ENCODE data around the gene HECW1. TPM values are rescaled to one million over a fixed set of nuclear protein-coding genes. Genes with fewer than 3 reads are reported as not detected.
"Not testable (repeated sequence)": the region's sequence is repeated elsewhere in the genome, so short reads cannot be mapped to it uniquely, and the experiment has no call there.

HECW1 gene
- total RNA-seq, 1 donor from 2014 or later = 0.46 TPM

- Histone ChIP-seq H3K36me3 (ENCODE audit: control insufficient read depth, insufficient read depth, low read length) (no peaks in the 10 kb centered on the region), H3K27me3 (ENCODE audit: control insufficient read depth, insufficient read depth, low read length) (no peaks in the 10 kb centered on the region), H3K4me3 (ENCODE audit: low read depth, low read length) (no peak overlapping the region)
- TF ChIP-seq, protein P1, sequence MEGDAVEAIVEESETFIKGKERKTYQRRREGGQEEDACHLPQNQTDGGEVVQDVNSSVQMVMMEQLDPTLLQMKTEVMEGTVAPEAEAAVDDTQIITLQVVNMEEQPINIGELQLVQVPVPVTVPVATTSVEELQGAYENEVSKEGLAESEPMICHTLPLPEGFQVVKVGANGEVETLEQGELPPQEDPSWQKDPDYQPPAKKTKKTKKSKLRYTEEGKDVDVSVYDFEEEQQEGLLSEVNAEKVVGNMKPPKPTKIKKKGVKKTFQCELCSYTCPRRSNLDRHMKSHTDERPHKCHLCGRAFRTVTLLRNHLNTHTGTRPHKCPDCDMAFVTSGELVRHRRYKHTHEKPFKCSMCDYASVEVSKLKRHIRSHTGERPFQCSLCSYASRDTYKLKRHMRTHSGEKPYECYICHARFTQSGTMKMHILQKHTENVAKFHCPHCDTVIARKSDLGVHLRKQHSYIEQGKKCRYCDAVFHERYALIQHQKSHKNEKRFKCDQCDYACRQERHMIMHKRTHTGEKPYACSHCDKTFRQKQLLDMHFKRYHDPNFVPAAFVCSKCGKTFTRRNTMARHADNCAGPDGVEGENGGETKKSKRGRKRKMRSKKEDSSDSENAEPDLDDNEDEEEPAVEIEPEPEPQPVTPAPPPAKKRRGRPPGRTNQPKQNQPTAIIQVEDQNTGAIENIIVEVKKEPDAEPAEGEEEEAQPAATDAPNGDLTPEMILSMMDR (IDR thresholded peaks at IDR 0.05; ENCODE audit: insufficient read depth, low read length, poor library complexity, severe bottlenecking) = no peak
- DNase-seq (ENCODE audit: low read depth) = no peak
Observed at GRCh38 chr7:43592326-43592725, 479.9 kb downstream of the HECW1 start.

- Histone ChIP-seq H3K27me3 (ENCODE audit: control insufficient read depth, insufficient read depth, low read length) (no peaks in the 10 kb centered on the region), H3K4me3 (ENCODE audit: low read depth, low read length) (no peak overlapping the region), H3K36me3 (ENCODE audit: control insufficient read depth, insufficient read depth, low read length) (no peaks in the 10 kb centered on the region)
- DNase-seq (ENCODE audit: low read depth) = no peak
- TF ChIP-seq, protein P1 (IDR thresholded peaks at IDR 0.05; ENCODE audit: insufficient read depth, low read length, poor library complexity, severe bottlenecking) = no peak
Observed at GRCh38 chr7:43593010-43593409, 480.6 kb downstream of the HECW1 start.

- no peaks in the 10 kb centered on the region for H3K27me3 ChIP-seq (ENCODE audit: control insufficient read depth, insufficient read depth, low read length)
- TF ChIP-seq, protein P1 (IDR thresholded peaks at IDR 0.05; ENCODE audit: insufficient read depth, low read length, poor library complexity, severe bottlenecking) = no peak
- no peak for DNase-seq (ENCODE audit: low read depth)
- no peak overlapping the region for H3K4me3 ChIP-seq (ENCODE audit: low read depth, low read length)
- H3K36me3 ChIP-seq (ENCODE audit: control insufficient read depth, insufficient read depth, low read length) = no peaks in the 10 kb centered on the region
Observed at GRCh38 chr7:43594020-43594419, 481.6 kb downstream of the HECW1 start.

- H3K36me3 ChIP-seq (ENCODE audit: control insufficient read depth, insufficient read depth, low read length); DNase-seq (ENCODE audit: low read depth); H3K4me3 ChIP-seq (ENCODE audit: low read depth, low read length); H3K27me3 ChIP-seq (ENCODE audit: control insufficient read depth, insufficient read depth, low read length): not testable (repeated sequence)
Observed at GRCh38 chr7:43596426-43596825, 484.0 kb downstream of the HECW1 start.

DNA sequence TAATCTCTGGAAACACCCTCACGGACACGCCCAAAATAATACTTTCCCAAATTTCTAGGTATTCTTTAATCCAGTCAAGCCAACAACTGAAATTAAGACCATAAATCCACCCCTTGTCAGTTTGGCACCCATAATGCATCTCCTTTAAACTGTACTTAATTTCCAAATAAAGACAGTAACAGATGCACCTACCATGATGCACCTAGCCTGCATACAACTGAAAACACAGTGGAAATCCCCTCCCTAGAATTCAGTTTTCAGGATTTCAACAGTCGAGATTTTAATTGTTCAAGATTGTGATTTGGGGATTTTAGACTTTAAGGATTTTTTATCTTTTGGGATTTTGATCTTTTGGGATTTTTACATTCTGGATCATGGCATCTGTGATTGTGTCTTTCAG, 487.6 kb downstream of the HECW1 start:
- DNase-seq (ENCODE audit: low read depth) = no peak
- TF ChIP-seq, protein P1 (IDR thresholded peaks at IDR 0.05; ENCODE audit: insufficient read depth, low read length, poor library complexity, severe bottlenecking) = no peak
- no peaks in the 10 kb centered on the region for H3K27me3 ChIP-seq (ENCODE audit: control insufficient read depth, insufficient read depth, low read length)
- no peaks in the 10 kb centered on the region for H3K36me3 ChIP-seq (ENCODE audit: control insufficient read depth, insufficient read depth, low read length)
- H3K4me3 ChIP-seq (ENCODE audit: low read depth, low read length) = no peak overlapping the region

DNA sequence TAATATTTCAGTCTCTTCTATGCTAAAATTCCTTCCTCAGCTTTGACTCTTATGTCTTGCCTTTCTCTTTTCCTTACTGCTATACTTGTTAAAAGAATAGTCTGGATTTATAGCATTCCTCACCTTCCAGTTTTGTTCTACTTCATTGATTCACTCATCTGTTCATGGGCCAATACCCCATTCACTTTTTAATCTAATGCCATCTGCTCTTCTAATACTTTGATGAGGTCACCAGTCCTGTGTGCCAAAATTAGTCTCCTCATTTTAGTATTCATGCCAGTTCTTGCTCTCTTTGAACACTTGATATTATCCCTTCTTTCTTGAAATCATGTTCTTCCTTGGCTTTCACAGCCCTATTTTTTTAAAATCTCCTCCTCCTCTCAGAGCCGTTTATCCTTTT, 489.8 kb downstream of the HECW1 start:
- H3K4me3 ChIP-seq (ENCODE audit: low read depth, low read length) = no peak overlapping the region
- no peak for DNase-seq (ENCODE audit: low read depth)
- no peaks in the 10 kb centered on the region for H3K36me3 ChIP-seq (ENCODE audit: control insufficient read depth, insufficient read depth, low read length)

More for the DNA sequence above, 489.8 kb downstream of the HECW1 start:
- TF ChIP-seq, protein P1 (IDR thresholded peaks at IDR 0.05; ENCODE audit: insufficient read depth, low read length, poor library complexity, severe bottlenecking) = no peak
- no peaks in the 10 kb centered on the region for H3K27me3 ChIP-seq (ENCODE audit: control insufficient read depth, insufficient read depth, low read length)
